Nucleus accumbens (tissue), 56 donors: ENCODE data around the gene PKN2.

Source experiments
- DNase-seq, 56 donors: peaks; one replicate each; lab custom pipeline; 2025; lab: John Stamatoyannopoulos, UW

Gene PKN2

DNA sequence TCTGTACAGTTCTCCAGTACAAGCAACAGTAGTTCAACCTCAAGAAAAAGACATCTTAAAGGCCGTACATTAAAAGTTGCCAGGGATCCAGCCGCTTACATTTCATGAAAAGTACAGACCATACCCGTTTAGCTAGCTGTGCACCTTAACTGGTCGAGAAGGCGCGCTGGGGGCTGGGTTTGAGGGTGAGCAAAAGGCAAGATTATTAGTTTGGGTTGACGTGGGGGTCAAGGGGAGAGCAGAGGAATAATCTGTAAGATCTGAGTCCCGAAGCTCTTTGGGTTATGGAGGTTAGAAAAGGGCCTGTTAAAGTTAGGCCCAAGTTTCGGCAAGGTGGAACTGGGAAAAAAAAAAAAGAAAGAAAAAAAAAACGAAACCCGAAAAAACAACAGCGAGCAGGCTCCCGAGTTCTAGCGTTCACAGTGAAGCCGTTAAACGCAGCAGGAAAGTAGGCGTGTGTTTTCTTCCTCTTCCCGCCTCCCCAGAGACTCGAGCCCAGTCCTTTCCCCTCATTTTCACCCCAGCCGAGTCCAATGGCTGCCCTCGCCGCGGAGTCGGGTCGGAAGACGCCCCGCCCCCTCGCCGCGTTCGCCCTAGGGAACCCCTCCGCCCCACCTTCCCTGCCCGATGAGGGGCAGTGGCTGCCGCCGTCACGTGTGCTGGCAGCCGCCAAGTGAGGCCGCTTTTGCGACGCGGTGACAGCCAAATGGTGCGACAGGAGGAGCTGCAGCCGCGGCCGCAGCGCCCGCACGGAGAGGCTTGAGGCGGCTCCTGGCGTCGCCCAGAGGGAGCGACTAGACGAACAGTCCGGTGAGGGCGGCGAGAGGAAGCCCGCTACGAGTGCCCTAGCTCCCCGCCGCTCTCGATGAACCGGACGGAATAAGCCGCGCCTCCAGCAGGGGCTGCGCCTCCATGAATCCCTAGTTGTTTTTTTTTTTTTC, at the start of gene PKN2:
Gene PKN2 (plus strand): TSS at position 733 of the 941 bp plus-strand sequence. CDS start 308 bp downstream, outside the sequence.
- DNase-seq: peak; percentile 16 to 97 (median 94)

DNA sequence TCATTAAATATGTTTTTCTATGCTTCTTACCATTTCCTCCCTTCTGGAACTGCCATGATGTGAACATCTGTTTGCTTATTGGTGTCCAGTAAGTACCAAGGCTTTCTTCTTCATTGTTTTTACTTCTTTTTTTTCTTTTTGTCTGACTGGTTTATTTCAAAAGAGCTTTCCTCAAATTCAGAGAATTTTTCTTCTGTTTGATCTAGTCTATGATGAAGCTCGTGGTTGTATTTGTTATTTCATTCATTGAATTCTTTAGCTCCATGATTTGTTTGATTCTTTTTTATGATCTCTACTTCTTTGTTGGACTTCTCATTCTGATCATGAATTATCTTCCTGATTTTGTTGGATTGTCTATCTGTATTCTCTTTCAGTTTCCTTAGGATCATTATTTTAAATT, 49.5 kb upstream of the PKN2 start:
- DNase-seq: no peak

DNA sequence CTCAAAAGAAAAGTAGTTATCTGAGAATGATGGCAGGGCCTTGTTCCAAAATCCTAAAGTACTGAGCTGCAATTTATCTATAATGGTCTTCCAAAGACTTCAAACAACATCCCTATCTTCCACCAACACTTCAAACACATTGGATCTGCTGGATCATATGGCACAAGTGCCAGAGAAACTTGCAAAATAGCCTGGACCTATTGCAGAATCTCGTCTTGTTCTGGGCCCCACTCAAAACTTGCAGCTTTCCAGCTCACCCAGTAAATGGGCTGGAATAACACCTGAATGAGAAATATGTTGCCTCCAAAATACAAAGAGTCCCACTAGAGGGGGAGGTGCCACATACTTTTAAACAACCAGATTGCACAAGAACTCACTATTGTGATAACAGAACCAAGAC, 44.0 kb upstream of the PKN2 start:
- no peak for DNase-seq

GRCh38 chr1:88645886-88646285, 38.2 kb upstream of the PKN2 start:
- DNase-seq: no peak

DNA sequence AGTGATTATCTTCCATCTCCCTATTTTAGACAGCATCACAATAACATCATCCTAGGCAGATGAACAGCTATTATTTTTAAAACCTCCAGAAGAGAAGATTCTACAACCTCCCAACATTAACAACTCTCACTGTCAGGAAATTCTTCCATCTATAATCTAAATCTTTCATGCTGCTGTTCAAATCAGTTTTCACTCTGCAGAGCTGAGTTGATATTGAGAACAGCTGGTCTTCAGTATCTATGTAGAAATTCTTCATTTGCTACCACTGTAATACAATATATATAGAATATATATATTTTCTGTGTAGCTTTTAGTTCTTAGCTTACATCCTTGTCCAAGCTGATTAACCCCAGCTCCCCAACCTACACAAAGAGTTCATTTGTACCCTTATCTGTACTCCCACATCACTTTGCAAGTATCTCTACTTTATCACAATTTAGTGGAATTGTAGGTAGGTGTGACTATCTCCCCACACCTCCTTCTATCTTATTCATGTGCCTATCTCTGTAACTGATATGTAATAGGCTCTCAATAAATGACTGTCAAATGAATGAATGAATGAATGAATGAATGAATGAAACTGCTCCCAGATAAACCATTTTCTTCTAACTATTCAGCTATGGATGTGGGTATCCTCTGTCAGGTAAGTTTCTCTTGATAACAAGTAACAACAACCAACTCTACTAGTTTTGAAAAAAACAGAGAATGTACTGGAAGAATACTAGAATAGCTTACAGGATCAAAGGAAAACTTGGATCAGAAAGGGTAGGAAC, 37.4 kb upstream of the PKN2 start:
- DNase-seq: no peak

DNA sequence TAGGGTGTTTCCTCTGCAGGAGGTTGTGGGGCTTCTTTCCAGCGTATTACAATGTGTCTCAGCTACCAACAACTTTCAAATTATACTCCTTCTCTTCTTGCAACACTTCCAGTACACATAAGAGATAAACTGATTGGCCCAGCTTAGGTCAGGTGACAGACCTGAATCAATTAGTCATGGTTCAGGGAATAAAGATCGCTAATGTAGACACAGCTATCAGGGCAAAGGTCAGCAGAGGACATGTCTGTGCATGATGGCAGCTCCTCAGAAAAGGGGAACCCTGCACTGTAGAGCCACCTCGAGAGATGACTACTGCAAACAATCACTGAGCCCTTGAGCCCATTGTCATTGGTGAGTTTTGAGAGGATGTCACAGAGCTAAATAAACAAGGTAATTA, 36.8 kb upstream of the PKN2 start:
- no peak for DNase-seq

GRCh38 chr1:88647749-88648415, 36.2 kb upstream of the PKN2 start:
- DNase-seq: no peak

GRCh38 chr1:88648706-88649105, 35.4 kb upstream of the PKN2 start:
- no peak for DNase-seq

DNA sequence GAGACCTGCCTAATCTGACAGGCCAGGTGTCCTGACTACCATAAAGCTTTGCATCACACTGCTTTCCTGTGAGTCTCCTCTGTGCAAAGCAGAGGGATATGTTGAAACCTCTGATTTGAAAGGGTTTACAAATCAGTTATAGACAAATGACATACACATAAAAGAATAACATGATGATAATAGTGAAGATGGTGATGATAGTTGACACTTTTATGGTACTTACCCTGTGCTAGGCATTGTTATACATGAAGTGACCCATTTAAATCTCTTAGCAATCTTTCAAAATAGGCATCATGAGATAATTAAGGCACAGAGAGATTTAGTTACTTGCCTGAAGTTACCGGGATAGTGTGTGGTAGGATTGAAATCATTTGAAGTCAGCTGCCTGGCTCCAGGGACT, 34.1 kb upstream of the PKN2 start:
- no peak for DNase-seq

DNA sequence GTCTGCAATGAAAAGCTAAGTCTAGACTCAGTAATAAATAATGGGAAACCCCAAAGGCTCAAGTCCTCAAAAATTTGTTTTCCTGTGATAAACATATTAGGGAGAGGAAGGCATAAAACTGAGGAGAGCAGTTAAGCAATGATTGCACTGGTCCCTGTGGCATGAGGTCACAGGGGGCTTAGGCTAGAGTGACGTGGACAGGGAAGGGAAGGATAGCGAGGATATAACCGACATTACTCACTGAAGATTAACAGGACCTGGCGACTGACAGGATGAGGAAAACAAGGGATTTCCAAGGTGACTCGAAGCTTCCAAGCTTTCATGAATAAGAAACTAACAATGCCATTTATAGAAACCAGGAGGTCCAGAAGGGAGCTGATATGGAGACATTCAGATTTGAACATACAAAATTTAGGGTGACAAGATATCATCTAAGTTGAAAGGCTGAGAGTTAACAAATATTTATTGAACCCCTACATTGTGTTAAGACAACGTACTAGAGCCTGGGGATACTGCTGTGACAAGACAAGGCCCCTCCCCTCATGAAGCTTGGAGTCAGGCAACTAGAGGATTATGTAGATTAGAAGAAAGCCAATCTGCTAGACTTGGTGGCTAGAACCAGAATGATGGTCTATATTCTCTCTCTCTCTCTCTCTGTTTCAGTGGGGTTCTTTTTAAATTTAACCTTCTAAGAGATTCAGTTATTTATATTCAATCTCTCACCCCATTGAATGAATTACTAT, 33.2 kb upstream of the PKN2 start:
- DNase-seq: no peak

- no peak for DNase-seq
Observed at GRCh38 chr1:88655140-88655539, 28.9 kb upstream of the PKN2 start.

DNA sequence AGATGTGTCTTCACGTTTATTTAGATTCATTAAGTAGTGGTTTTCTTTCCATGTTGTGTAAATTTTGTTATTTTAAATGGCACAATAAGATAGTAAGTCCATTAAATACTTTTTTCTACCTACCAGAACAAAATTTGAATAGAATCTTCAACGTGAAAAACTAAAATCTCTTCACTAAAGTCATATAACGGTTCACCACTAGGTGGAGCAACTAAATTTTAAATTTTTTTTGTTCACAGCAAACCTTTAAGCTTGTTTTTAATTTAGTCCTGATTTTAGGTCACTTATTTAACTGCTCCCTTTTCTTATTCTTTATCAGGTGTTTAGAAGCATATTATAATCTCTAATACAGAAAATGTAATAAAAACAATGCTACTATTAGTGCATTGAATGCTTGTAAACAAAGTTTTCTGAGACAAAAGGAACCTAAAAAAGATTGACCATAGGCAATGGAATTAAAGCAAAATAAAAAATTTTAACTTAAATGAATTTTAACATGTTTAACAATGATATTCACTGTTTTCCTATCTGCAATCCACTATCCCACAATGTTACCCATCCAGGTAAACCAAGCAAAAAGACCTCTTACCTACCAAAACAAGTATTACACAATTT, 28.3 kb upstream of the PKN2 start:
- DNase-seq: no peak

DNA sequence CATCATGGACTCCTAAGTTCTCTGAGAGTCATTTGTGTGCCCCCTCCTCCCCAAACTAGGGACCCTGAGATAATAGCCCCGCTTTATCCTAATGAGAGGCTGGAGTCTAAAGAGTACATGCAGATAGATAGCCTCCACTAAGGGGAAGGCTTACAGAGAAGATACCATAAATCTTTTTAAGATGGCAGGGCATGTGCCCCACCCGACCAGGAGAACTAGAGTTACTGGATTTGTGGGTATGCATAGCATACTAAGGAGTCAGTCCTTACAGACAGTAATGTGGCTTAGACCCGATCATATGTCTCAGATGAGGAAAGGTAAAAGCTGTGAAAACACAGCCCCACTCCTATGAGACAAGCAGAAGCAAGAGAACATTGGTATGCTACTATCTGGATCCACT, 25.7 kb upstream of the PKN2 start:
- DNase-seq: no peak

GRCh38 chr1:88659552-88659951, 24.5 kb upstream of the PKN2 start:
- DNase-seq: no peak

DNA sequence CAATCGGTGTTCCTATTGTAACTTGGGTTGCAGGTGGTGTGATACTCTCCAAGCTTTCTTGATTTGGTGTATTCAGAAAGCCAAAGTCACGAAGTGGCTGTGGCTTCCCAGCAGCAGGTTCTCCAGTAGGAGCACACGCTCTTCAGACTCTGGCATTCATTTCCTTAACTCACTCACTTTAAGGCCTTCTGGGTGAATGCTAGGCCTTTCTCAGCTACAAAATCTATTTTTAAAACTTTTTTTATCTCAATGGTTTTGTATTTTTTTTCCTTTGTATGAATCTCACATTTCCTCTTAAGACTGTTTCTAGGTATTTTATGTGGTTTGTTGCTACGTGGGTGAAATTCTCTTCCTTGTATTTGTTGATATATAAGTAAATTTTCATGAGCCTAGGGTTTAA, 22.9 kb upstream of the PKN2 start:
- DNase-seq: no peak

- no peak for DNase-seq
Observed at GRCh38 chr1:88661951-88662699, 21.9 kb upstream of the PKN2 start.

DNA sequence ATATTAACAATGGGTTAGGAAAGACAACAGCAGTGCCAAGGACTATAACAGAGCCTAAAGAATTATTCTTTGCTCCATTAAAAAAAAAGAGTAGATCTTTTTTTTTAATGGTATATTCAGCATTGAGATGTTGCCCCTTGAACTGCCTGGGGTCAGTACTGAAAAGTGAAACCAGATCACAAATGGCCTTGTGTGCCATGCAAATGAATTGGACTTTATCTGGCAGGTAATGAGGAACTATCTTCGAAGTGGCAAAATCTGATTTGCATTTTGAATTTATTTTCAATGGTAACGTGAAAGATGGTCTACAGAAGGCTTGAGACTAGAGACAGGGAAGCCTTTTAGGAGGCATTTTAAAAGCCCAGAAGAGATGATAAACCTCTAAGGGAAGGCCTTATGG, 21.4 kb upstream of the PKN2 start:
- no peak for DNase-seq

DNA sequence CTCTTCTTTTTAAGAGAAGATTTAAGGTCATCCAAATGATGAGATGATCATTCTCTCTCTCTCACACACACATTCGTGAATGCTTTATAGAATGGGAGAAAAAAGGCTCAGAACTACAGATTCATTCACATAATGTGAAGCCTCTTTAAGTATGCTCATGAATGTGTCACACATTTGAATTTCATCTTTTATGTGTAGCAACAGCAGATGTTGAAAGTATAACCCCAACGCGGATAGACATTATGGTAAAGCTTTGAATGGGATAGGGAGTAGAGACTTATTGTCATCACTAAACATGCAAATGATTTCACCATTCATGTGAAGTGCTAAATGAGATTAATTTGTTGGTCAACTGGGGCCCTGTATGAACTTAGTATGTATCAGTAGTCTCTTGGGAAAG, 15.7 kb upstream of the PKN2 start:
- DNase-seq: no peak

- DNase-seq: no peak
Observed at GRCh38 chr1:88670462-88670861, 13.6 kb upstream of the PKN2 start.
